Measurements from ENCODE around the gene AP1S3. TPM values are rescaled to one million over a fixed set of nuclear protein-coding genes. Genes with fewer than 3 reads are reported as not detected.

Gene AP1S3
- total RNA-seq, 1 experiment from 2014 or later = 185 TPM

DNA sequence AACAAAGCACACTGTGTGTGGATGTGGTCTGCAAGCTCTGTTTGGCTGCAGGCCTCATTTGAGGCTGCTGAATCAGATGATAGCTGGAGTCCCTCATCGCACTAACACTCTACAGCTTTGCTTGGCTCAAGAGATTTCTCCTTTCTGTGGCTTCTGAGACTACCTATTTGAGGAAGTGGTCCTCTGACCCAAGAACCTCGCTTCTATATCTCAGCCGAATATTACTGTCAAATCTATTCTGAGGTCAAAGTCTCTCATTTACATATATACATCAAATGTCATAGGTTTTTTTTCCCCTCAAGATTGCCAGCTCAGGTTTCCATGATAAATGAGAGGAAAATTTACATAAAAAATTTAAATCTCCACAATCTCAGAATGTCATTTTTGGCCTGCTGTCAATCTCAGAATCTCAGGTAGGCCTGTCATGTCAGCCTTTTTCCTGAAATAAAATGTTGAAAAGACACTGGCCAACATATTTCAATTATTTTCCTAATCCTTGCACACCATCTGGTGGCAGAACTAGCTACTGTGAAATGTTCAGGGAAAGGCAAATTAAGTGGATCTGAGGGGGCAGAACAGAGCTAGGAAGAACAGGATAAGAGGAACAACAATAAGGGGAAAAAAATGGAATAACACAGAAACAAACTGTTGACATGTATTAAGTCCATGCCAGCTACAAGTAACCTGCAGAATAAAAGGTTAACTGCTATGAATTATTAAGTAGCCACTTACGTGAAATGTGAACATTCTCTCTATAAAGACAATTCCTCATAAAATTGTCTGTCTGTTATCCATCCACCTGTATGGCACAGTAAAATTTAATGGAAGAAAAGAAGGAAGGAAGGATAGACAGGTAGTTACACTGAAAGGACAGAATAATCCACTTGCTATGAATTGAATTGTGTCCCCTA lies 39.3 kb downstream of the AP1S3 start:
- ATAC-seq (peak; percentile 42), DNase-seq (ENCODE audit: low read depth, low spot score) (no peak)
- no peak for TF ChIP-seq POLR2A (IDR thresholded peaks at IDR 0.05; ENCODE audit: borderline replicate concordance, extremely low read depth, insufficient read depth, insufficient read length)
- TF ChIP-seq, protein P1, sequence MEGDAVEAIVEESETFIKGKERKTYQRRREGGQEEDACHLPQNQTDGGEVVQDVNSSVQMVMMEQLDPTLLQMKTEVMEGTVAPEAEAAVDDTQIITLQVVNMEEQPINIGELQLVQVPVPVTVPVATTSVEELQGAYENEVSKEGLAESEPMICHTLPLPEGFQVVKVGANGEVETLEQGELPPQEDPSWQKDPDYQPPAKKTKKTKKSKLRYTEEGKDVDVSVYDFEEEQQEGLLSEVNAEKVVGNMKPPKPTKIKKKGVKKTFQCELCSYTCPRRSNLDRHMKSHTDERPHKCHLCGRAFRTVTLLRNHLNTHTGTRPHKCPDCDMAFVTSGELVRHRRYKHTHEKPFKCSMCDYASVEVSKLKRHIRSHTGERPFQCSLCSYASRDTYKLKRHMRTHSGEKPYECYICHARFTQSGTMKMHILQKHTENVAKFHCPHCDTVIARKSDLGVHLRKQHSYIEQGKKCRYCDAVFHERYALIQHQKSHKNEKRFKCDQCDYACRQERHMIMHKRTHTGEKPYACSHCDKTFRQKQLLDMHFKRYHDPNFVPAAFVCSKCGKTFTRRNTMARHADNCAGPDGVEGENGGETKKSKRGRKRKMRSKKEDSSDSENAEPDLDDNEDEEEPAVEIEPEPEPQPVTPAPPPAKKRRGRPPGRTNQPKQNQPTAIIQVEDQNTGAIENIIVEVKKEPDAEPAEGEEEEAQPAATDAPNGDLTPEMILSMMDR (IDR thresholded peaks at IDR 0.05 in 2 of 3, conservative IDR thresholded peaks at IDR 0.05 in 1 of 3; ENCODE audit: borderline replicate concordance in 1 of 3, insufficient read depth in 1 of 3, low read depth in 2 of 3, low read length in 2 of 3) = peak; percentile 52 to 84 (median 83)
- TF ChIP-seq, protein P2, sequence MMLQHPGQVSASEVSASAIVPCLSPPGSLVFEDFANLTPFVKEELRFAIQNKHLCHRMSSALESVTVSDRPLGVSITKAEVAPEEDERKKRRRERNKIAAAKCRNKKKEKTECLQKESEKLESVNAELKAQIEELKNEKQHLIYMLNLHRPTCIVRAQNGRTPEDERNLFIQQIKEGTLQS (IDR thresholded peaks at IDR 0.05) = no peak
- TF ChIP-seq RAD21 (IDR thresholded peaks at IDR 0.05; ENCODE audit: low read depth) = peak; percentile 93
- TF ChIP-seq ELF1 (IDR thresholded peaks at IDR 0.05; ENCODE audit: borderline replicate concordance, low read depth) = no peak
- TF ChIP-seq EZH2phosphoT487 (IDR thresholded peaks at IDR 0.05; ENCODE audit: borderline replicate concordance) = no peak
- TF ChIP-seq CBX3 (IDR thresholded peaks at IDR 0.05; ENCODE audit: low read depth) = peak; percentile 52; the same call in 1 of the 2 replicates
- peak; percentile 20; the same call in 1 of the 2 replicates for TF ChIP-seq SP1 (IDR thresholded peaks at IDR 0.05; ENCODE audit: low read depth)
- TF ChIP-seq, protein P3, sequence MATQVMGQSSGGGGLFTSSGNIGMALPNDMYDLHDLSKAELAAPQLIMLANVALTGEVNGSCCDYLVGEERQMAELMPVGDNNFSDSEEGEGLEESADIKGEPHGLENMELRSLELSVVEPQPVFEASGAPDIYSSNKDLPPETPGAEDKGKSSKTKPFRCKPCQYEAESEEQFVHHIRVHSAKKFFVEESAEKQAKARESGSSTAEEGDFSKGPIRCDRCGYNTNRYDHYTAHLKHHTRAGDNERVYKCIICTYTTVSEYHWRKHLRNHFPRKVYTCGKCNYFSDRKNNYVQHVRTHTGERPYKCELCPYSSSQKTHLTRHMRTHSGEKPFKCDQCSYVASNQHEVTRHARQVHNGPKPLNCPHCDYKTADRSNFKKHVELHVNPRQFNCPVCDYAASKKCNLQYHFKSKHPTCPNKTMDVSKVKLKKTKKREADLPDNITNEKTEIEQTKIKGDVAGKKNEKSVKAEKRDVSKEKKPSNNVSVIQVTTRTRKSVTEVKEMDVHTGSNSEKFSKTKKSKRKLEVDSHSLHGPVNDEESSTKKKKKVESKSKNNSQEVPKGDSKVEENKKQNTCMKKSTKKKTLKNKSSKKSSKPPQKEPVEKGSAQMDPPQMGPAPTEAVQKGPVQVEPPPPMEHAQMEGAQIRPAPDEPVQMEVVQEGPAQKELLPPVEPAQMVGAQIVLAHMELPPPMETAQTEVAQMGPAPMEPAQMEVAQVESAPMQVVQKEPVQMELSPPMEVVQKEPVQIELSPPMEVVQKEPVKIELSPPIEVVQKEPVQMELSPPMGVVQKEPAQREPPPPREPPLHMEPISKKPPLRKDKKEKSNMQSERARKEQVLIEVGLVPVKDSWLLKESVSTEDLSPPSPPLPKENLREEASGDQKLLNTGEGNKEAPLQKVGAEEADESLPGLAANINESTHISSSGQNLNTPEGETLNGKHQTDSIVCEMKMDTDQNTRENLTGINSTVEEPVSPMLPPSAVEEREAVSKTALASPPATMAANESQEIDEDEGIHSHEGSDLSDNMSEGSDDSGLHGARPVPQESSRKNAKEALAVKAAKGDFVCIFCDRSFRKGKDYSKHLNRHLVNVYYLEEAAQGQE (IDR thresholded peaks at IDR 0.05; ENCODE audit: low read depth) = no peak
- 0 out of 2 replicates have a peak, but pooled peaks have one; percentile 26 for TF ChIP-seq SIN3A (IDR thresholded peaks at IDR 0.05; ENCODE audit: low read depth)
- intact Hi-C loops (cut with micrococcal nuclease) = loop anchor here (1.0 to 5.0 kb wide), 8 partner anchors 71 to 826 kb away; no protein-coding TSS in a partner anchor
- Histone ChIP-seq H3K36me3 (ENCODE audit: control insufficient read depth in 1 of 2, insufficient read depth in 2 of 2, low read length in 2 of 2) (peaks cover 0 to 8% of the 10 kb centered on the region in 2 experiments; a peak in 1 of 4 replicates), H4K20me1 (ENCODE audit: insufficient read depth) (no peaks in the 10 kb centered on the region), H3K27ac (ENCODE audit: low read depth, low read length) (peak overlapping the region; percentile 79), H3K9me2 (ENCODE audit: insufficient read depth) (no peaks in the 10 kb centered on the region), H3K79me2 (ENCODE audit: insufficient read depth, low read length) (peaks cover 100% of the 10 kb centered on the region), H3K9ac (ENCODE audit: low read length) (peak overlapping the region; percentile 38), H3K4me1 (ENCODE audit: control insufficient read depth in 1 of 2, insufficient read depth in 2 of 2, low read length in 2 of 2) (peaks cover 87% of the 10 kb centered on the region in 2 experiments), H3K4me2 (ENCODE audit: low read length) (peak overlapping the region; percentile 62), H3K4me3 (replicated peaks in 1 of 2; ENCODE audit: low read depth in 1 of 2, low read length in 2 of 2) (no peak overlapping the region), H3K27me3 (ENCODE audit: insufficient read depth, low read length) (no peaks in the 10 kb centered on the region), H3K9me3 (ENCODE audit: control insufficient read depth in 1 of 2, insufficient read depth in 1 of 2, low read depth in 1 of 2, low read length in 2 of 2) (no peaks in the 10 kb centered on the region), H2AFZ (ENCODE audit: low read depth, low read length, poor library complexity, severe bottlenecking) (no peak overlapping the region)
- RAD21 ChIA-PET (ENCODE audit: low non-redundant PET in 1 of 2, low total read pairs in 2 of 2, uncharacterized antibody in 2 of 2, unreplicated experiment in 2 of 2) = interaction anchor here (0.6 to 1.7 kb wide), 10 partner anchors 18 to 550 kb away, joined by 3 to 5 read pairs (median 3); no protein-coding TSS in a partner anchor
- POLR2A ChIA-PET = interaction anchor here (1.1 to 2.0 kb wide), 5 partner anchors 33 to 100 kb away, joined by 3 to 13 read pairs (median 5); no protein-coding TSS in a partner anchor
- CTCF ChIA-PET = interaction anchor here (0.6 to 3.1 kb wide), 25 partner anchors 9 to 859 kb away, joined by 3 to 27 read pairs (median 4); no protein-coding TSS in a partner anchor
- no TSS peak for BruUV-seq (replicated peaks)
